ENCODE data around the gene PLAAT4.
A peak's percentile ranks its signal among the peaks of the same experiment; 100 is the strongest.

PLAAT4 gene

DNA sequence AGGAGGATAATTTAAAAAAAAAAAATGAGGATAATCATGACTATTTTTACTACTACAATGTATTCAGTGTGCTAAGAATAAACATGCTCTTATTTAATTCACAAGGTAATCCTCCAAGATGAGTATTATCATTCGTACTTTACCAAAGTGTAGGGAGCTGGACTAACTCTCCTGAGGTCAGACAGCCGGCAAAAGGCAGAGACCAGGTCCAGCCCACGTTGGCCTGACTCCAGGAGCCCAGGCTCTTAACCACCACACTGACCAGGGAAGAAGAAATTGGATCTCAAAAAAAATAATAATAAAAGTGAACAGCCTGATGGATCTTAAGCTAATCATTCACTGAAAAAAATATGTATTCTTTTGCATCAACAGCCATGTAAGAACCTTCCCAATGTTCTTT lies 52.4 kb downstream of the PLAAT4 start:
- TF ChIP-seq CREB1 (IDR thresholded peaks at IDR 0.05; ENCODE audit: low read depth) (no peak), YY1 (IDR thresholded peaks at IDR 0.05; ENCODE audit: low read depth) (no peak), TEAD4 (IDR thresholded peaks at IDR 0.05) (no peak), CEBPB (IDR thresholded peaks at IDR 0.05) (no peak), NFIC (IDR thresholded peaks at IDR 0.05) (no peak), EGR1 (IDR thresholded peaks at IDR 0.05) (no peak), ZBTB7A (IDR thresholded peaks at IDR 0.05; ENCODE audit: low read depth) (no peak), EP300 (IDR thresholded peaks at IDR 0.05; ENCODE audit: borderline replicate concordance) (no peak), RAD21 (IDR thresholded peaks at IDR 0.05; ENCODE audit: low read depth) (no peak)
- TF ChIP-seq, protein P1, sequence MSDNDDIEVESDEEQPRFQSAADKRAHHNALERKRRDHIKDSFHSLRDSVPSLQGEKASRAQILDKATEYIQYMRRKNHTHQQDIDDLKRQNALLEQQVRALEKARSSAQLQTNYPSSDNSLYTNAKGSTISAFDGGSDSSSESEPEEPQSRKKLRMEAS (IDR thresholded peaks at IDR 0.05) = no peak
- TF ChIP-seq, protein P2, sequence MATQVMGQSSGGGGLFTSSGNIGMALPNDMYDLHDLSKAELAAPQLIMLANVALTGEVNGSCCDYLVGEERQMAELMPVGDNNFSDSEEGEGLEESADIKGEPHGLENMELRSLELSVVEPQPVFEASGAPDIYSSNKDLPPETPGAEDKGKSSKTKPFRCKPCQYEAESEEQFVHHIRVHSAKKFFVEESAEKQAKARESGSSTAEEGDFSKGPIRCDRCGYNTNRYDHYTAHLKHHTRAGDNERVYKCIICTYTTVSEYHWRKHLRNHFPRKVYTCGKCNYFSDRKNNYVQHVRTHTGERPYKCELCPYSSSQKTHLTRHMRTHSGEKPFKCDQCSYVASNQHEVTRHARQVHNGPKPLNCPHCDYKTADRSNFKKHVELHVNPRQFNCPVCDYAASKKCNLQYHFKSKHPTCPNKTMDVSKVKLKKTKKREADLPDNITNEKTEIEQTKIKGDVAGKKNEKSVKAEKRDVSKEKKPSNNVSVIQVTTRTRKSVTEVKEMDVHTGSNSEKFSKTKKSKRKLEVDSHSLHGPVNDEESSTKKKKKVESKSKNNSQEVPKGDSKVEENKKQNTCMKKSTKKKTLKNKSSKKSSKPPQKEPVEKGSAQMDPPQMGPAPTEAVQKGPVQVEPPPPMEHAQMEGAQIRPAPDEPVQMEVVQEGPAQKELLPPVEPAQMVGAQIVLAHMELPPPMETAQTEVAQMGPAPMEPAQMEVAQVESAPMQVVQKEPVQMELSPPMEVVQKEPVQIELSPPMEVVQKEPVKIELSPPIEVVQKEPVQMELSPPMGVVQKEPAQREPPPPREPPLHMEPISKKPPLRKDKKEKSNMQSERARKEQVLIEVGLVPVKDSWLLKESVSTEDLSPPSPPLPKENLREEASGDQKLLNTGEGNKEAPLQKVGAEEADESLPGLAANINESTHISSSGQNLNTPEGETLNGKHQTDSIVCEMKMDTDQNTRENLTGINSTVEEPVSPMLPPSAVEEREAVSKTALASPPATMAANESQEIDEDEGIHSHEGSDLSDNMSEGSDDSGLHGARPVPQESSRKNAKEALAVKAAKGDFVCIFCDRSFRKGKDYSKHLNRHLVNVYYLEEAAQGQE (IDR thresholded peaks at IDR 0.05; ENCODE audit: low read depth) = no peak
- TF ChIP-seq, protein P3, sequence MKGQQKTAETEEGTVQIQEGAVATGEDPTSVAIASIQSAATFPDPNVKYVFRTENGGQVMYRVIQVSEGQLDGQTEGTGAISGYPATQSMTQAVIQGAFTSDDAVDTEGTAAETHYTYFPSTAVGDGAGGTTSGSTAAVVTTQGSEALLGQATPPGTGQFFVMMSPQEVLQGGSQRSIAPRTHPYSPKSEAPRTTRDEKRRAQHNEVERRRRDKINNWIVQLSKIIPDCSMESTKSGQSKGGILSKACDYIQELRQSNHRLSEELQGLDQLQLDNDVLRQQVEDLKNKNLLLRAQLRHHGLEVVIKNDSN (IDR thresholded peaks at IDR 0.05) = no peak

DNA sequence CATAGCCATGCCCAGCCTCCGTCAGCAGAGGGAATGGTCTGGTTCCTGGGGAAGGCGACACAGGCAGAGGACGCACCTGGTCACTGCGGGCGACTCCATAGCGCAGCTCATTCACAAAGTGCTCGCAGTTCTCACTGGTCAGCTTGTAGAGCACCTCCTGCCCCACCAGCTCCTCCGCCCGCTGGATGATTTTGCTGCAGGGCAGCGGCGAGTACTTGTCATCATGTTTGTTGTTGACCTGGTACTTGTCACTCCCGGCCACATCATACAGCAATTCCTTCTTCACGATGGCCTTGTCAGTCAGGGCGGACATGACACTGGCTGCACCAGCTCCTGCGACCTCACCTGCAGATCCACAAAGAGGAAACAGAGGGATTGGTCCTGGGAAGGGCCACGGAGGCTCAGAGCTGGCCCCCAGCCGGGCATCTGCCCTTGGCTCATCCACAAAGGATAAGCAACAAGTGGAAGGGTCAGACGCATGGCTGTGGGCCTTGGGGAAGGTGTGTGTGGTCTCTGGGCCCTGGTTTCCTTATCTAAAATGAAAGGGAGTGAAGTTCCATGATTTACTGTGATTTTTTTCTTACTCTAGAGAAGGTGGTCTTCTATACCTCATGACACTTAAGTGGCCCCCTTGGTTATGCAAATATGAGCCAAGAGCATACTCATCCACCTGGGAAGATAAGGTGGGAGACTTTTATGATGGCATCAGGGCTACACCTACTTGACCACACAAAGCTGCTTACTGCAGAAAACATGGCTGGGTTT lies 53.6 kb downstream of the PLAAT4 start:
- TF ChIP-seq FOXM1 (IDR thresholded peaks at IDR 0.05; ENCODE audit: borderline replicate concordance, low read depth) (no peak), EGR1 (IDR thresholded peaks at IDR 0.05) (no peak), YY1 (IDR thresholded peaks at IDR 0.05; ENCODE audit: low read depth) (no peak), CEBPB (IDR thresholded peaks at IDR 0.05) (no peak), EP300 (IDR thresholded peaks at IDR 0.05; ENCODE audit: borderline replicate concordance) (no peak), TAF1 (IDR thresholded peaks at IDR 0.05; ENCODE audit: low read depth) (no peak), TEAD4 (IDR thresholded peaks at IDR 0.05) (no peak), NFIC (IDR thresholded peaks at IDR 0.05) (no peak), RAD21 (IDR thresholded peaks at IDR 0.05; ENCODE audit: low read depth) (no peak), TCF12 (IDR thresholded peaks at IDR 0.05; ENCODE audit: low read depth) (no peak), CREB1 (IDR thresholded peaks at IDR 0.05; ENCODE audit: low read depth) (no peak), ZBTB7A (IDR thresholded peaks at IDR 0.05; ENCODE audit: low read depth) (no peak)
- TF ChIP-seq, protein P1 (IDR thresholded peaks at IDR 0.05) = no peak
- TF ChIP-seq, protein P2 (IDR thresholded peaks at IDR 0.05; ENCODE audit: low read depth) = no peak
- TF ChIP-seq, protein P3 (IDR thresholded peaks at IDR 0.05) = no peak

DNA sequence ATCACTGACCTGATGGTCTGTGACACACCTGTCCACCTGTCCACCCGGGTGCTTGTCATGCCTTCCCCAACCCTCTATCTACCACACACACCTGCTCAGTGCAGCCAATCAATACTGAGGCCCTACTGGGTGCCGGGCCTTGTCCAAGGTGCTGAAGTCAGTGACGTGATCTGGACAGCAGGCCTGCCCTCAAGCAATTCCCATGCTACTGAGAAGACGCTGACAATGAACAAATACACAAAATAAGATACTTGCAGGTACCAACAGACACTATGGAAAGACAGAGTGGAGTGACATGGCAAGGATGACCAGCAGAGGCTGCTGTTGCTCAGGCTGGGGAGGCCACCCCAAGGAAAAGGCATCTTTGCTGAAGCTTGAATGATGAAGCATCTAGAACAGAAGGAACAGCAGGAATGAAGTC lies 56.4 kb downstream of the PLAAT4 start:
- TF ChIP-seq, protein P2 (IDR thresholded peaks at IDR 0.05; ENCODE audit: low read depth) = peak; percentile 82
- TF ChIP-seq EP300 (IDR thresholded peaks at IDR 0.05; ENCODE audit: borderline replicate concordance) (no peak), RAD21 (IDR thresholded peaks at IDR 0.05; ENCODE audit: low read depth) (peak; percentile 59)

DNA sequence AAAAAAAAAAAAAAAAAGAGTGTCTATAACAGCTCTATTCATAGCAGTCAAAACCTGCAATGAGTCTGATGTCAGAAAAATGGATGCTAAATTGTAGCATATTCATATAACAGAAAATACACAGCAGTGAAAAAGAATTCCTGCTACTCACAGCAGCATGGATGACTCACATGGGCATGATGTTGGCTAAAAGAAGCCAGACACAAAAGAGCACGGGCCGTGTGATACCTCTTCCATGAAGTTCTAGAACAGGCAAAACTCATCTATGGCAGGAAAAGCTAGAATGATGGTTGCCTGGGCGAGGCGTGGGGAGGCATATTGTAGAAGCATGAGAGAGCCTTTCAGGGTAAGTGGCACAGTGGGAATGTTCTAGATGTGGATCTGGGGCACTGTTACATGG lies 58.7 kb downstream of the PLAAT4 start:
- TF ChIP-seq NFIC (IDR thresholded peaks at IDR 0.05) (no peak), RAD21 (IDR thresholded peaks at IDR 0.05; ENCODE audit: low read depth) (no peak), ZBTB7A (IDR thresholded peaks at IDR 0.05; ENCODE audit: low read depth) (no peak), CEBPB (IDR thresholded peaks at IDR 0.05) (no peak), TAF1 (IDR thresholded peaks at IDR 0.05; ENCODE audit: low read depth) (no peak), EP300 (IDR thresholded peaks at IDR 0.05; ENCODE audit: borderline replicate concordance) (no peak), TEAD4 (IDR thresholded peaks at IDR 0.05) (no peak), TCF12 (IDR thresholded peaks at IDR 0.05; ENCODE audit: low read depth) (no peak), FOXM1 (IDR thresholded peaks at IDR 0.05; ENCODE audit: borderline replicate concordance, low read depth) (no peak), YY1 (IDR thresholded peaks at IDR 0.05; ENCODE audit: low read depth) (no peak), EGR1 (IDR thresholded peaks at IDR 0.05) (no peak), CREB1 (IDR thresholded peaks at IDR 0.05; ENCODE audit: low read depth) (no peak)
- TF ChIP-seq, protein P2 (IDR thresholded peaks at IDR 0.05; ENCODE audit: low read depth) = no peak
- TF ChIP-seq, protein P3 (IDR thresholded peaks at IDR 0.05) = no peak
- TF ChIP-seq, protein P1 (IDR thresholded peaks at IDR 0.05) = no peak

Measured in Ishikawa (cell line).